GM23338 (cell line): ENCODE results near the gene TERT. TPM values are rescaled to one million over a fixed set of nuclear protein-coding genes. Genes with fewer than 3 reads are reported as not detected.

Source experiments
- ATAC-seq: fragments of 200-7000 bp; cut with Tn5 transposase; 3 replicates; pipeline ENCODE4 v1.9.1; 2020
- DNase-seq: peaks from one replicate; pipeline ENCODE4 v3.0.0-alpha.2; 2015; ENCODE audit warnings: low spot score
- H2AFZ ChIP-seq: fragments of 200-600 bp; sonication (generic); 2 replicates; pipeline ENCODE4 v1.8.0; 2016; ENCODE audit warnings: antibody characterized with exemption, mild to moderate bottlenecking, moderate library complexity
- H3F3A ChIP-seq: fragments of 200-600 bp; sonication (generic); replicated peaks from 2 replicates; pipeline ENCODE4 v1.8.0; 2017; ENCODE audit warnings: antibody characterized with exemption, mixed run types, low read depth
- H3K27ac ChIP-seq: fragments of 200-600 bp; sonication (generic); 2 replicates; pipeline ENCODE4 v1.6.1; 2016; ENCODE audit warnings: low read depth
- H3K27me3 ChIP-seq: fragments of 200-600 bp; sonication (generic); 2 replicates; pipeline ENCODE4 v1.8.0; 2016; ENCODE audit warnings: mild to moderate bottlenecking, mixed run types, moderate library complexity; ENCODE audit not compliant: insufficient read depth
- H3K36me3 ChIP-seq: fragments of 200-600 bp; sonication (generic); 2 replicates; pipeline ENCODE4 v1.8.0; 2016; ENCODE audit warnings: mild to moderate bottlenecking; ENCODE audit not compliant: insufficient read depth
- H3K4me1 ChIP-seq: fragments of 200-600 bp; sonication (generic); 2 replicates; pipeline ENCODE4 v1.8.0; 2016; ENCODE audit warnings: mild to moderate bottlenecking, moderate library complexity; ENCODE audit not compliant: insufficient read depth
- H3K4me2 ChIP-seq: fragments of 200-600 bp; sonication (generic); 2 replicates; pipeline ENCODE4 v1.7.1; 2017; ENCODE audit warnings: mixed run types
- H3K4me3 ChIP-seq: fragments of 200-600 bp; sonication (generic); 2 replicates; pipeline ENCODE4 v1.6.1; 2016; ENCODE audit warnings: mixed run types
- H3K79me2 ChIP-seq: fragments of 200-600 bp; sonication (generic); replicated peaks from 2 replicates; pipeline ENCODE4 v1.8.0; 2017; ENCODE audit warnings: mild to moderate bottlenecking; ENCODE audit not compliant: insufficient read depth
- H3K9me2 ChIP-seq: fragments of 200-600 bp; sonication (generic); 2 replicates; pipeline ENCODE4 v1.8.0; 2017; ENCODE audit not compliant: insufficient read depth
- H4K20me1 ChIP-seq: fragments of 200-600 bp; sonication (generic); replicated peaks from 2 replicates; pipeline ENCODE4 v1.8.0; 2017; ENCODE audit warnings: mild to moderate bottlenecking; ENCODE audit not compliant: insufficient read depth
- H3K27ac Mint-ChIP-seq: 2 replicates; pipeline ENCODE4 v1.8.0; 2020; ENCODE audit warnings: inconsistent platforms, mild to moderate bottlenecking, moderate library complexity, mixed read lengths
- H3K27me3 Mint-ChIP-seq: 3 replicates; pipeline ENCODE4 v1.8.0; 2022; ENCODE audit warnings: low read depth, mild to moderate bottlenecking, moderate library complexity, mixed read lengths, inconsistent platforms; ENCODE audit not compliant: insufficient read depth, poor library complexity
- H3K36me3 Mint-ChIP-seq: 3 replicates; pipeline ENCODE4 v1.8.0; 2021; ENCODE audit warnings: low read depth, mild to moderate bottlenecking, inconsistent platforms, moderate library complexity, mixed read lengths
- H3K4me1 Mint-ChIP-seq: 3 replicates; pipeline ENCODE4 v1.8.0; 2020; ENCODE audit warnings: mild to moderate bottlenecking, inconsistent platforms, mixed read lengths
- H3K4me3 Mint-ChIP-seq: 3 replicates; pipeline ENCODE4 v1.8.0; 2021; ENCODE audit warnings: moderate library complexity, mild to moderate bottlenecking, inconsistent platforms, mixed read lengths
- H3K9me3 Mint-ChIP-seq: 3 replicates; pipeline ENCODE4 v1.8.0; 2020; ENCODE audit warnings: moderate library complexity, mild to moderate bottlenecking, inconsistent platforms, mixed read lengths
- CTCF ChIP-seq, 2 experiments: fragments of 200-600 bp in 1 of 2; sonication (generic) in 1 of 2; conservative IDR thresholded peaks; 2 replicates each; pipeline versions ENCODE4 v1.5.1 to v1.6.1; 2016 to 2017; ENCODE audit warnings: antibody characterized with exemption in 2 of 2, low read depth in 2 of 2, mild to moderate bottlenecking in 2 of 2, moderate library complexity in 1 of 2
- EZH2phosphoT487 ChIP-seq: fragments of 200-600 bp; sonication (generic); IDR thresholded peaks from one replicate; pipeline ENCODE4 v1.8.1; 2018; ENCODE audit warnings: antibody characterized with exemption; ENCODE audit not compliant: unreplicated experiment
- NANOG ChIP-seq: IDR thresholded peaks from 2 replicates; pipeline ENCODE4 v1.6.1; 2016; ENCODE audit warnings: antibody characterized with exemption, borderline replicate concordance
- STAT1 ChIP-seq: IDR thresholded peaks from one replicate; pipeline ENCODE4 v1.6.1; 2016; ENCODE audit warnings: antibody characterized with exemption; ENCODE audit not compliant: unreplicated experiment
- ZNF114 ChIP-seq: fragments of 250-450 bp; sonication (Bioruptor Pico); IDR thresholded peaks from 2 replicates; pipeline ENCODE4 v1.5.0; 2020; ENCODE audit warnings: mild to moderate bottlenecking, moderate library complexity
- ZNF462 ChIP-seq: fragments of 250-450 bp; sonication (Bioruptor Pico); IDR thresholded peaks from 2 replicates; pipeline ENCODE4 v1.5.0; 2020; ENCODE audit warnings: mild to moderate bottlenecking, moderate library complexity
- polyA plus RNA-seq: library from polyadenylated mRNA; unstranded; fragments of >200 nt; fragmentation: Nextera tagmentation; extraction: Ambion mirVana; gene quantifications from 2 replicates; pipeline ENCODE4 v1.2.1, GENCODE V29; 2016
- total RNA-seq: library from RNA; depleted of rRNA; stranded (reverse); fragments of >200 nt; shearing (Covaris generic); gene quantifications from 2 replicates; pipeline ENCODE4 v1.2.3, GENCODE V29; 2014
- TF ChIP-seq, protein P1 (sequence below): IDR thresholded peaks from one replicate; pipeline ENCODE4 v1.6.1; 2018; ENCODE audit warnings: antibody characterized with exemption; ENCODE audit not compliant: unreplicated experiment

Gene TERT
- total and polyA plus RNA-seq, 2 experiments from 2014 or later: 9.8 to 46.4 TPM

DNA sequence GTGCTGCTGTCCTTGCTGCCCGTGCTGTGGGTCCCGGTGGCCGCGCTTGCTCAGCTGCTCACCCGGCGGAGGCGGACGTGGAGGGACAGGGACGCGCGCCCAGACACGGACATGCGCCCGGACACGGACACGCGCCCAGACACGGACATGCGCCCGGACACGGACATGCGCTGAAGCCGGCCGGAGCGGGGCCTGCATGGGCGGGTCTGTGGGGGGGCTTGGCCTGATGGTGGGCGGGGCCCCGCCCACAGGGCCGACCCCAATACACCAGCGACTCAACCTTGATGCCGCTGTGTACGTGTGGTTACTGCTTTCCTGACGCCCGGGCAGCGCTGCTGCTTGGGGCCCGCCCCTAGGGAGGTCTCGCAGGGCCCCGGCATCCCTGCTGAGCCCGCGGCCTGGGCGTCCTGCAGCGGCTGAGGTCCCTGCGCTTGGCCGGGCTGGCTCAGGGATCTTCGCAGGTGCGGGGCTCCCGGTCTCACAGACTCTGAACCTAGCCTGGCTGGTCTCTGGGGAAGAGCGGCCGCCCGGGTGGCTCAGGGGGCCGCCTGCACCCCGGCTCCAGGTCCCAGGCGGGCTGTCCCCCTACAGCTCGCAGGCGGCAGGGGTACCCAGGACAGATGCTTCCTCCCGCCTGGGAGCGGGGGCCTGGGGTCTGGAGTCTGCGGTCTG, 48.8 kb downstream of the TERT start (continued):
- TF ChIP-seq ZNF462: no peak
- TF ChIP-seq, protein P1, sequence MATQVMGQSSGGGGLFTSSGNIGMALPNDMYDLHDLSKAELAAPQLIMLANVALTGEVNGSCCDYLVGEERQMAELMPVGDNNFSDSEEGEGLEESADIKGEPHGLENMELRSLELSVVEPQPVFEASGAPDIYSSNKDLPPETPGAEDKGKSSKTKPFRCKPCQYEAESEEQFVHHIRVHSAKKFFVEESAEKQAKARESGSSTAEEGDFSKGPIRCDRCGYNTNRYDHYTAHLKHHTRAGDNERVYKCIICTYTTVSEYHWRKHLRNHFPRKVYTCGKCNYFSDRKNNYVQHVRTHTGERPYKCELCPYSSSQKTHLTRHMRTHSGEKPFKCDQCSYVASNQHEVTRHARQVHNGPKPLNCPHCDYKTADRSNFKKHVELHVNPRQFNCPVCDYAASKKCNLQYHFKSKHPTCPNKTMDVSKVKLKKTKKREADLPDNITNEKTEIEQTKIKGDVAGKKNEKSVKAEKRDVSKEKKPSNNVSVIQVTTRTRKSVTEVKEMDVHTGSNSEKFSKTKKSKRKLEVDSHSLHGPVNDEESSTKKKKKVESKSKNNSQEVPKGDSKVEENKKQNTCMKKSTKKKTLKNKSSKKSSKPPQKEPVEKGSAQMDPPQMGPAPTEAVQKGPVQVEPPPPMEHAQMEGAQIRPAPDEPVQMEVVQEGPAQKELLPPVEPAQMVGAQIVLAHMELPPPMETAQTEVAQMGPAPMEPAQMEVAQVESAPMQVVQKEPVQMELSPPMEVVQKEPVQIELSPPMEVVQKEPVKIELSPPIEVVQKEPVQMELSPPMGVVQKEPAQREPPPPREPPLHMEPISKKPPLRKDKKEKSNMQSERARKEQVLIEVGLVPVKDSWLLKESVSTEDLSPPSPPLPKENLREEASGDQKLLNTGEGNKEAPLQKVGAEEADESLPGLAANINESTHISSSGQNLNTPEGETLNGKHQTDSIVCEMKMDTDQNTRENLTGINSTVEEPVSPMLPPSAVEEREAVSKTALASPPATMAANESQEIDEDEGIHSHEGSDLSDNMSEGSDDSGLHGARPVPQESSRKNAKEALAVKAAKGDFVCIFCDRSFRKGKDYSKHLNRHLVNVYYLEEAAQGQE: no peak
- no peak for TF ChIP-seq NANOG
- no peak for TF ChIP-seq STAT1

DNA sequence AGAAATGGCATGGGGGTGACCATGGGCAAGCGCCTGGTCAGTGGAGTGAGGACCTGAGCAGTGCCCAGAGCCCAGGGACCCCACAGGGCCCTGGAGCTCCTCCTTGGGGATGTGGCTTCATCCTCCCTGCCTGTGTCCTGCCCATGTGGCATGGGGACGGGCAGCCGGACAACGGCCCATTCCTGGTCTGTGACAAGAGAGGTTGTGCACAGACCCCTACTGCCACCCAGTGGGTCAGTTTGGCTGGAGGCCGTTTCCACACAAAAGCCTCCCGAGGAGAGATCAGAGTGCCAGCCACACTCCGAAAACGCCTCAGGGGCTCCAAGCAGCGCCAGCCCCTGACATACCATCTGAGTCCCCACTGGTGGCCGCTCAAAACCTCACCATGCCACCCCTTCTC, 49.9 kb downstream of the TERT start:
- no peaks in the 10 kb centered on the region for H3K27me3 ChIP-seq
- H3K9me3 Mint-ChIP-seq: no peaks in the 10 kb centered on the region; the same call in 2 of the 3 replicates
- TF ChIP-seq, protein P1: no peak
- TF ChIP-seq CTCF (conservative IDR thresholded peaks at IDR 0.05; ENCODE audit: low read depth in 2 of 2) (peak in 1 of 2 experiments; percentile 35; a peak in 2 of 4 replicates), EZH2phosphoT487 (no peak), ZNF114 (CRISPR knock-in tag) (no peak)

More for the DNA sequence above, 49.9 kb downstream of the TERT start:
- DNase-seq (no peak), ATAC-seq (no peak)
- Mint-ChIP-seq H3K36me3 (no peaks in the 10 kb centered on the region), H3K4me3 (no peak overlapping the region), H3K27me3 (peaks cover 6% of the 10 kb centered on the region), H3K27ac (no peak overlapping the region), H3K4me1 (peaks cover 13% of the 10 kb centered on the region; the same call in 2 of the 3 replicates)
- no peaks in the 10 kb centered on the region for H3F3A ChIP-seq
- no peaks in the 10 kb centered on the region for H3K79me2 ChIP-seq
- no peak overlapping the region for H2AFZ ChIP-seq
- no peak overlapping the region for H3K4me3 ChIP-seq
- H3K9me2 ChIP-seq: no peaks in the 10 kb centered on the region
- no peak overlapping the region for H3K4me2 ChIP-seq
- no peak overlapping the region for H3K27ac ChIP-seq
- no peaks in the 10 kb centered on the region for H4K20me1 ChIP-seq
- H3K36me3 ChIP-seq: no peaks in the 10 kb centered on the region
- 0 out of 2 replicates have a peak, but pooled peaks cover 3% of the 10 kb centered on the region for H3K4me1 ChIP-seq
